Lung (tissue), 12 donors: ENCODE data around the gene TMEM256. TPM values are rescaled to one million over a fixed set of nuclear protein-coding genes. Genes with fewer than 3 reads are reported as not detected.

Experiments
- ATAC-seq: fragments of 200-7000 bp; cut with Tn5 transposase; one replicate; pipeline ENCODE4 v1.9.1; 2020; ENCODE audit warnings: moderate number of reproducible peaks; ENCODE audit not compliant: insufficient read depth, low FRiP score
- DNase-seq, 3 donors: peaks; one replicate each; pipeline ENCODE4 v3.0.0-alpha.2; 2013 to 2017
- H3K27ac ChIP-seq, 2 donors: one replicate each; pipeline ENCODE4 v1.5.1; 2013; ENCODE audit warnings: mild to moderate bottlenecking in 2 of 2, moderate library complexity in 2 of 2, control low read depth in 1 of 2, inconsistent platforms in 1 of 2, low read depth in 1 of 2, low read length in 1 of 2
- H3K27me3 ChIP-seq, 3 donors: one replicate each; pipeline ENCODE4 v1.5.1; 2013; ENCODE audit warnings: low read length in 2 of 3; ENCODE audit not compliant: control insufficient read depth in 3 of 3, insufficient read depth in 3 of 3
- H3K36me3 ChIP-seq, 4 donors: one replicate each; pipeline ENCODE4 v1.5.1; 2013; ENCODE audit warnings: low read length in 4 of 4, mild to moderate bottlenecking in 1 of 4, moderate library complexity in 1 of 4; ENCODE audit not compliant: control insufficient read depth in 4 of 4, insufficient read depth in 4 of 4
- H3K4me1 ChIP-seq, 5 donors: one replicate each; pipeline ENCODE4 v1.5.1; 2013; ENCODE audit warnings: low read length in 5 of 5, mild to moderate bottlenecking in 2 of 5, moderate library complexity in 1 of 5; ENCODE audit not compliant: control insufficient read depth in 5 of 5, insufficient read depth in 5 of 5
- H3K4me3 ChIP-seq: one replicate; pipeline ENCODE4 v1.5.1; 2013; ENCODE audit warnings: mild to moderate bottlenecking, control low read depth, moderate library complexity
- H3K9ac ChIP-seq, 2 donors: one replicate each; pipeline ENCODE4 v1.5.1; 2013; ENCODE audit warnings: low read length in 2 of 2, control low read depth in 1 of 2; ENCODE audit not compliant: insufficient read depth in 1 of 2
- H3K9me3 ChIP-seq, 4 donors: one replicate each; pipeline ENCODE4 v1.5.1; 2013; ENCODE audit warnings: low read length in 3 of 4, mild to moderate bottlenecking in 1 of 4, moderate library complexity in 1 of 4; ENCODE audit not compliant: control insufficient read depth in 4 of 4, insufficient read depth in 3 of 4
- CTCF ChIP-seq: IDR thresholded peaks from 2 replicates; pipeline ENCODE4 v1.5.1; 2012; ENCODE audit warnings: mild to moderate bottlenecking; ENCODE audit errors: control extremely low read depth, extremely low read depth
- WGBS, 2 donors: extraction: QIAGEN DNeasy Blood & Tissue Kit; methylation state at CpG; one replicate each; pipeline ENCODE4 v1.1.7; 2013; 5-methylcytosine and 5-hydroxymethylcytosine counted together
- polyA plus RNA-seq, 2 donors: library from polyadenylated mRNA; stranded (reverse); fragments of 200-250 nt; gene quantifications; one replicate each; pipeline ENCODE4 v1.2.1, GENCODE V29; 2013
- total RNA-seq, 2 donors: library from RNA; depleted of rRNA in 1 of 2; stranded (reverse); fragments of >200 nt in 1 of 2; gene quantifications; one replicate each; pipeline ENCODE4 v1.2.1, GENCODE V29; 2014 to 2021
- donor health status: control.
- donor health status: control.
- donor health status: Bipolar disorder and iron deficiency.
- donor health status: healthy.
- donor health status: DM: yes; HTN: yes; CAD: no.

TMEM256 gene
- total and polyA plus RNA-seq, 4 donors: 70.2 to 247 (median 75.1) TPM

GRCh38 chr17:7361906-7362305 is 42.0 kb downstream of the TMEM256 start:
- Histone ChIP-seq H3K36me3 (no peaks in the 10 kb centered on the region), H3K9me3 (no peaks in the 10 kb centered on the region), H3K27me3 (no peaks in the 10 kb centered on the region), H3K4me3 (no peak overlapping the region), H3K27ac (no peak overlapping the region), H3K9ac (no peak overlapping the region), H3K4me1 (no peaks in the 10 kb centered on the region)
- DNase-seq (no peak), ATAC-seq (no peak)
- WGBS, 2 donors: 60 to 90% methylated on average over 3 of the region's 3 CpGs
- TF ChIP-seq CTCF: no peak

GRCh38 chr17:7357381-7357780 is 46.5 kb downstream of the TMEM256 start:
- peaks cover 0 to 25% (median 10%) of the 10 kb centered on the region in 5 donors for H3K4me1 ChIP-seq
- H3K4me3 ChIP-seq: no peak overlapping the region
- no peaks in the 10 kb centered on the region for H3K9me3 ChIP-seq
- no peak for ATAC-seq
- H3K36me3 ChIP-seq: no peaks in the 10 kb centered on the region
- H3K27me3 ChIP-seq: no peaks in the 10 kb centered on the region
- WGBS, 2 donors: 61% methylated on average over 2 of the region's 2 CpGs
- no peak overlapping the region for H3K27ac ChIP-seq
- H3K9ac ChIP-seq: no peak overlapping the region
- no peak for TF ChIP-seq CTCF
- no peak for DNase-seq

GRCh38 chr17:7356756-7357155 is 47.1 kb downstream of the TMEM256 start:
- no peaks in the 10 kb centered on the region for H3K36me3 ChIP-seq
- peaks cover 0 to 27% (median 10%) of the 10 kb centered on the region in 5 donors for H3K4me1 ChIP-seq
- WGBS, 2 donors: 61 to 73% methylated on average over 8 of the region's 8 CpGs
- DNase-seq (no peak), ATAC-seq (no peak)
- no peak for TF ChIP-seq CTCF
- H3K9ac ChIP-seq: no peak overlapping the region
- no peak overlapping the region for H3K27ac ChIP-seq
- no peaks in the 10 kb centered on the region for H3K9me3 ChIP-seq
- no peaks in the 10 kb centered on the region for H3K27me3 ChIP-seq
- H3K4me3 ChIP-seq: no peak overlapping the region

GRCh38 chr17:7356072-7356549 is 47.8 kb downstream of the TMEM256 start:
- ATAC-seq (peak; percentile 49), DNase-seq (peak; percentile 55 to 75 (median 68))
- Histone ChIP-seq H3K4me1 (peaks cover 0 to 27% (median 10%) of the 10 kb centered on the region in 5 donors), H3K36me3 (no peaks in the 10 kb centered on the region), H3K9me3 (no peaks in the 10 kb centered on the region), H3K9ac (no peak overlapping the region), H3K27ac (no peak overlapping the region), H3K27me3 (no peaks in the 10 kb centered on the region), H3K4me3 (no peak overlapping the region)
- 10 to 12% methylated on average over 12 of the region's 12 CpGs for WGBS, 2 donors
- peak; percentile 87 for TF ChIP-seq CTCF
